ENCODE results near the gene MATN4. TPM values are rescaled to one million over a fixed set of nuclear protein-coding genes. Genes with fewer than 3 reads are reported as not detected.

The MATN4 gene
- total RNA-seq, 1 experiment from 2014 or later: 0.64 TPM

DNA sequence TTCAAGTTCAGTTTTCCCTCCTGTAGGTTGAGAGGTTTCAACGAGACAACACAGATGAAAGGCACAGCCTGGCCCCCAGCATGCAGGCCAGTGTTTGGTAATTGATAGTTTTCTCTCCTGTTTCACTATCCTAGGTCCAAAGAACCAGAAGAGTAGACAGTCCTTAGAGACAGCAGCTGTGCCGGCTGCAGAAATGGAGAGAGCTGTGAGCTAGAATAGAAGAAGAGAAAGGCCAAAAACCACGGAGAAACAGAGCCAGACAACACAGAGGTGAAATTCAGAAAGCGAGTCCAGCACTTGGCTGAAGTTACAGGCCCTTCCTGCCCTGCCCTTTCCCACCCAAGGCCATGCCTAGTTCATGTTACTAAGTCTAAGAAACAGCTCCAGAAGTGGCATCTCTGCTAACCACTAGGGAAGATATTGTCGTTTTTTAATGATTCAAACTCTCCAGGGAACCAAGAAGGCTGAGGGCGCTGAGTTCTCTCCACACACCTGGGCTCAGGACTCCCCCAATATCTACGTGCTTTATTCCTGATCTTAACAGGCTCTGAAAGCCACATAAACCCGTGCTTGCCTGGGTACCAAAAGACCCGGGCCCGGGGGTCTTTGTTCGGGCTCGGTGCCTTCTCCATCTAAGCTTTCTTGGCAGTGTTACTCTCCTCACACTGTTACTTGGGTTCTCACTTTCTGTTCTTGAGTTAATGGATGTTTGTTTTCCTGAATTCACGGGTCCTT is 18.0 kb downstream of the MATN4 start:
- ATAC-seq (no peak), DNase-seq (ENCODE audit: low read depth, low spot score) (no peak)
- BruUV-seq (replicated peaks): no TSS peak
- Histone ChIP-seq H3K4me1 (ENCODE audit: control insufficient read depth in 1 of 2, insufficient read depth in 2 of 2, low read length in 2 of 2) (peaks cover 0 to 12% of the 10 kb centered on the region in 2 experiments; a peak in 2 of 4 replicates), H3K4me3 (replicated peaks in 1 of 2; ENCODE audit: low read depth in 1 of 2, low read length in 2 of 2) (no peak overlapping the region), H3K9me2 (ENCODE audit: insufficient read depth) (no peaks in the 10 kb centered on the region), H3K27ac (ENCODE audit: low read depth, low read length) (no peak overlapping the region), H3K4me2 (ENCODE audit: low read length) (no peak overlapping the region), H4K20me1 (ENCODE audit: insufficient read depth) (no peaks in the 10 kb centered on the region), H2AFZ (ENCODE audit: low read depth, low read length, poor library complexity, severe bottlenecking) (peak overlapping the region; percentile 46), H3K36me3 (ENCODE audit: control insufficient read depth in 1 of 2, insufficient read depth in 2 of 2, low read length in 2 of 2) (no peaks in the 10 kb centered on the region), H3K9ac (ENCODE audit: low read length) (no peak overlapping the region), H3K79me2 (ENCODE audit: insufficient read depth, low read length) (no peaks in the 10 kb centered on the region), H3K9me3 (ENCODE audit: control insufficient read depth in 1 of 2, insufficient read depth in 1 of 2, low read depth in 1 of 2, low read length in 2 of 2) (peaks cover 0 to 3% of the 10 kb centered on the region in 2 experiments; a peak in 1 of 4 replicates), H3K27me3 (ENCODE audit: insufficient read depth, low read length) (no peaks in the 10 kb centered on the region)
- TF ChIP-seq EZH2 (IDR thresholded peaks at IDR 0.05): no peak
- TF ChIP-seq, protein P1, sequence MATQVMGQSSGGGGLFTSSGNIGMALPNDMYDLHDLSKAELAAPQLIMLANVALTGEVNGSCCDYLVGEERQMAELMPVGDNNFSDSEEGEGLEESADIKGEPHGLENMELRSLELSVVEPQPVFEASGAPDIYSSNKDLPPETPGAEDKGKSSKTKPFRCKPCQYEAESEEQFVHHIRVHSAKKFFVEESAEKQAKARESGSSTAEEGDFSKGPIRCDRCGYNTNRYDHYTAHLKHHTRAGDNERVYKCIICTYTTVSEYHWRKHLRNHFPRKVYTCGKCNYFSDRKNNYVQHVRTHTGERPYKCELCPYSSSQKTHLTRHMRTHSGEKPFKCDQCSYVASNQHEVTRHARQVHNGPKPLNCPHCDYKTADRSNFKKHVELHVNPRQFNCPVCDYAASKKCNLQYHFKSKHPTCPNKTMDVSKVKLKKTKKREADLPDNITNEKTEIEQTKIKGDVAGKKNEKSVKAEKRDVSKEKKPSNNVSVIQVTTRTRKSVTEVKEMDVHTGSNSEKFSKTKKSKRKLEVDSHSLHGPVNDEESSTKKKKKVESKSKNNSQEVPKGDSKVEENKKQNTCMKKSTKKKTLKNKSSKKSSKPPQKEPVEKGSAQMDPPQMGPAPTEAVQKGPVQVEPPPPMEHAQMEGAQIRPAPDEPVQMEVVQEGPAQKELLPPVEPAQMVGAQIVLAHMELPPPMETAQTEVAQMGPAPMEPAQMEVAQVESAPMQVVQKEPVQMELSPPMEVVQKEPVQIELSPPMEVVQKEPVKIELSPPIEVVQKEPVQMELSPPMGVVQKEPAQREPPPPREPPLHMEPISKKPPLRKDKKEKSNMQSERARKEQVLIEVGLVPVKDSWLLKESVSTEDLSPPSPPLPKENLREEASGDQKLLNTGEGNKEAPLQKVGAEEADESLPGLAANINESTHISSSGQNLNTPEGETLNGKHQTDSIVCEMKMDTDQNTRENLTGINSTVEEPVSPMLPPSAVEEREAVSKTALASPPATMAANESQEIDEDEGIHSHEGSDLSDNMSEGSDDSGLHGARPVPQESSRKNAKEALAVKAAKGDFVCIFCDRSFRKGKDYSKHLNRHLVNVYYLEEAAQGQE (IDR thresholded peaks at IDR 0.05; ENCODE audit: low read depth): no peak
- TF ChIP-seq CEBPB (IDR thresholded peaks at IDR 0.05; ENCODE audit: low read depth): no peak
- TF ChIP-seq EZH2phosphoT487 (IDR thresholded peaks at IDR 0.05; ENCODE audit: borderline replicate concordance): no peak
- intact Hi-C loops (cut with micrococcal nuclease): loop anchor here (2.0 kb wide), 3 partner anchors 151 to 279 kb away; no protein-coding TSS in a partner anchor
- CTCF ChIA-PET: interaction anchor here (0.7 to 5.4 kb wide), 15 partner anchors 10 to 542 kb away, joined by 3 to 30 read pairs (median 4); no protein-coding TSS in a partner anchor
- RAD21 ChIA-PET (ENCODE audit: low non-redundant PET in 1 of 2, low total read pairs in 2 of 2, uncharacterized antibody in 2 of 2, unreplicated experiment in 2 of 2): interaction anchor here (0.5 to 1.9 kb wide), 5 partner anchors 151 to 278 kb away, joined by 3 to 9 read pairs (median 5); no protein-coding TSS in a partner anchor
- POLR2A ChIA-PET: interaction anchor here (1.3 kb wide), 1 partner anchor 11 kb away, joined by 3 read pairs; no protein-coding TSS in a partner anchor
